Activated T-cell treated with anti-CD3 and anti-CD28 coated beads for 4 hours (primary cell): Measurements from ENCODE around the gene ZG16B.
A peak's percentile ranks its signal among the peaks of the same experiment; 100 is the strongest.

Experiments
- DNase-seq: peaks from one replicate; pipeline ENCODE4 v3.0.0-alpha.2; 2020

Gene ZG16B

GRCh38 chr16:2848933-2849725 lies 19.0 kb downstream of the ZG16B start:
- no peak for DNase-seq

- DNase-seq: no peak
Measured at GRCh38 chr16:2852003-2852730, 22.1 kb downstream of the ZG16B start.

- DNase-seq: no peak
Measured at GRCh38 chr16:2852731-2853507, 22.8 kb downstream of the ZG16B start.

- DNase-seq: no peak
Measured at GRCh38 chr16:2853531-2854073, 23.5 kb downstream of the ZG16B start.

GRCh38 chr16:2854700-2855309 lies 24.7 kb downstream of the ZG16B start:
- no peak for DNase-seq

- no peak for DNase-seq
Measured at GRCh38 chr16:2855536-2855935, 25.4 kb downstream of the ZG16B start.

GRCh38 chr16:2856061-2856670 lies 26.1 kb downstream of the ZG16B start:
- DNase-seq: no peak

- no peak for DNase-seq
Measured at GRCh38 chr16:2856686-2857450, 26.8 kb downstream of the ZG16B start.

GRCh38 chr16:2857451-2858244 lies 27.5 kb downstream of the ZG16B start, which contains the start of gene PRSS22:
Gene PRSS22, minus strand, starts transcription at chr16:2858170. Its CDS starts 66 bp downstream, at chr16:2858104.
- no peak for DNase-seq

GRCh38 chr16:2858245-2859025 lies 28.3 kb downstream of the ZG16B start:
- DNase-seq: no peak

- no peak for DNase-seq
Measured at GRCh38 chr16:2859686-2860265, 29.7 kb downstream of the ZG16B start.

- no peak for DNase-seq
Measured at GRCh38 chr16:2860826-2861567, 30.9 kb downstream of the ZG16B start.

GRCh38 chr16:2865651-2866050 lies 35.5 kb downstream of the ZG16B start:
- DNase-seq: no peak

- DNase-seq: no peak
Measured at GRCh38 chr16:2866431-2866830, 36.3 kb downstream of the ZG16B start.

GRCh38 chr16:2867661-2867986 lies 37.5 kb downstream of the ZG16B start:
- DNase-seq: no peak

GRCh38 chr16:2867987-2868789 lies 38.1 kb downstream of the ZG16B start:
- DNase-seq: peak; percentile 89

- no peak for DNase-seq
Measured at GRCh38 chr16:2871926-2872325, 41.8 kb downstream of the ZG16B start.
